Measurements from ENCODE around the gene S100A16. TPM values are rescaled to one million over a fixed set of nuclear protein-coding genes. Genes with fewer than 3 reads are reported as not detected.

The S100A16 gene
- total RNA-seq, 2 experiments from 2014 or later, result not detected

DNA sequence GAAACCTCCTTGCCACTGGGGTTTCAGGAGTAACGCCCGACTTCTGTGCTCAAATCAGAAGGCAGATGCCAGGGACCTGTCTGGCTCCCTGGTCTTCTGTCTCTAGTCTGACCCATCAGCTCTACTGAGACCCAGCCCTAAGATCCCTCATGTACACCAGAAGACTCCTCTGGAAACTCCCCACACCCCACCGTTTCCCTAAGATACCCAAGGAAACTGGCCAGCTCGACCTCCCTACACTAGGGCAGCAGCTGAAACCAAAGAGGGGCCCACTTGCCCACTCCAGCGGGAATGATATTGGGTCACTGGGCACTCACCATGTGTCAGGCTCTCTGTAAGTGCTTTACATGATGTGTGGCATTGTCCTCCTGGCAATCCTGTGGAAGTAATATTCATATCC is 469 bp upstream of the S100A16 start:
- no peaks in the 10 kb centered on the region for H3K9me2 ChIP-seq (ENCODE audit: insufficient read depth, low read length)
- no peak overlapping the region for H3K4me2 ChIP-seq (ENCODE audit: low read length)
- no peak overlapping the region for H3K27ac ChIP-seq (ENCODE audit: low read depth, low read length, poor library complexity, severe bottlenecking)
- no TSS peak for BruUV-seq (replicated peaks)
- ChIA-PET CTCF (ENCODE audit: unreplicated experiment) (no interaction called here), POLR2A (interaction anchor here (0.6 kb wide), 1 partner anchor 9 kb away, joined by 4 read pairs; no protein-coding TSS in a partner anchor)
- intact Hi-C loops (cut with micrococcal nuclease; ENCODE audit: unreplicated experiment), result no loop called here
- no peaks in the 10 kb centered on the region for H3K9me3 ChIP-seq (ENCODE audit: low read length)
- DNase-seq (ENCODE audit: low spot score), result no peak
- no peaks in the 10 kb centered on the region for H3K36me3 ChIP-seq (ENCODE audit: insufficient read depth, low read length)
- no peaks in the 10 kb centered on the region for H3K79me2 ChIP-seq (ENCODE audit: insufficient read depth, low read depth, low read length)
- H2AFZ ChIP-seq (ENCODE audit: low read length), result no peak overlapping the region
- no peak overlapping the region for H3K4me3 ChIP-seq (ENCODE audit: low read depth, low read length, poor library complexity, severe bottlenecking)
- H4K20me1 ChIP-seq (ENCODE audit: insufficient read depth, low read length), result no peaks in the 10 kb centered on the region
- peaks cover 5% of the 10 kb centered on the region for H3K4me1 ChIP-seq (ENCODE audit: insufficient read depth, low read length, poor library complexity, severe bottlenecking)
- no peak for TF ChIP-seq EZH2phosphoT487 (IDR thresholded peaks at IDR 0.05; ENCODE audit: borderline replicate concordance, low read depth, low read length)
- TF ChIP-seq, protein P1, sequence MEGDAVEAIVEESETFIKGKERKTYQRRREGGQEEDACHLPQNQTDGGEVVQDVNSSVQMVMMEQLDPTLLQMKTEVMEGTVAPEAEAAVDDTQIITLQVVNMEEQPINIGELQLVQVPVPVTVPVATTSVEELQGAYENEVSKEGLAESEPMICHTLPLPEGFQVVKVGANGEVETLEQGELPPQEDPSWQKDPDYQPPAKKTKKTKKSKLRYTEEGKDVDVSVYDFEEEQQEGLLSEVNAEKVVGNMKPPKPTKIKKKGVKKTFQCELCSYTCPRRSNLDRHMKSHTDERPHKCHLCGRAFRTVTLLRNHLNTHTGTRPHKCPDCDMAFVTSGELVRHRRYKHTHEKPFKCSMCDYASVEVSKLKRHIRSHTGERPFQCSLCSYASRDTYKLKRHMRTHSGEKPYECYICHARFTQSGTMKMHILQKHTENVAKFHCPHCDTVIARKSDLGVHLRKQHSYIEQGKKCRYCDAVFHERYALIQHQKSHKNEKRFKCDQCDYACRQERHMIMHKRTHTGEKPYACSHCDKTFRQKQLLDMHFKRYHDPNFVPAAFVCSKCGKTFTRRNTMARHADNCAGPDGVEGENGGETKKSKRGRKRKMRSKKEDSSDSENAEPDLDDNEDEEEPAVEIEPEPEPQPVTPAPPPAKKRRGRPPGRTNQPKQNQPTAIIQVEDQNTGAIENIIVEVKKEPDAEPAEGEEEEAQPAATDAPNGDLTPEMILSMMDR (conservative IDR thresholded peaks at IDR 0.05; ENCODE audit: low read length), result no peak

DNA sequence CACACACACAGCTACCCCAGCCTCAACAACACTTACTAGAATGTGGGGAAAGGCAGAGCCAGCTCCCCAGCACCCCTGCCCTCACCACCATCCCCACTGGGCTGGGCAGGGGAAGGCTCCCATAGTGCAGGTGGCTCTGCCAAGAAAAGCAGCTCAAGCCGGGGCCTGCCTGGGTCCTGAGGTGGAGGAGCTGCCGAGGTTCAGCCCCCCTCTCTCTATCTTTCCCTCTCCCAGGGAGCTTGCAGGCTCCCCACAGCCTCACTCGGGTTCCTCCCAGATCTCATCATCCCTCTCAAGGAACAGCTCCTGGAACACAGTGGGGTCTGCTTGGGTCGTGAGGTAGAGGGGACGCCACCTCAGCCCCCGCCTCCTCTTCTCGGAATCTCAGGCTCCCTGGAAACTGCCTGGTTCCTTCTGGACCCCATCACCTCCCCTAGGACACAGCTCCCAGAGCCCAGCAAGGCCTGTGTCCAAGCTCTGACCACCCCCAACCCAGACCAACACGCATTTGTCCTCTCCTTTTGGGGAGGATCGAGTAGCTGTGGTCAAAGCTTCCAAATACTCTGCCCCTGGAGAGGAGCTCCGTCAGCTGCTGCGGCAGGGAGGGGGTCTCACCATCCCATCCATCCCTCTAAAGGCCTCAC is 704 bp downstream of the S100A16 start:
- BruUV-seq (replicated peaks), result no TSS peak
- H3K36me3 ChIP-seq (ENCODE audit: insufficient read depth, low read length), result no peaks in the 10 kb centered on the region
- no peak for DNase-seq (ENCODE audit: low spot score)
- TF ChIP-seq, protein P1 (conservative IDR thresholded peaks at IDR 0.05; ENCODE audit: low read length), result no peak
- TF ChIP-seq EZH2phosphoT487 (IDR thresholded peaks at IDR 0.05; ENCODE audit: borderline replicate concordance, low read depth, low read length), result no peak
- H2AFZ ChIP-seq (ENCODE audit: low read length), result no peak overlapping the region
- no peak overlapping the region for H3K4me2 ChIP-seq (ENCODE audit: low read length)
- no peaks in the 10 kb centered on the region for H4K20me1 ChIP-seq (ENCODE audit: insufficient read depth, low read length)
- no peaks in the 10 kb centered on the region for H3K9me2 ChIP-seq (ENCODE audit: insufficient read depth, low read length)
- no peaks in the 10 kb centered on the region for H3K9me3 ChIP-seq (ENCODE audit: low read length)
- H3K4me3 ChIP-seq (ENCODE audit: low read depth, low read length, poor library complexity, severe bottlenecking), result no peak overlapping the region
- intact Hi-C loops (cut with micrococcal nuclease; ENCODE audit: unreplicated experiment), result no loop called here
- CTCF ChIA-PET (ENCODE audit: unreplicated experiment), result no interaction called here
- no peaks in the 10 kb centered on the region for H3K4me1 ChIP-seq (ENCODE audit: insufficient read depth, low read length, poor library complexity, severe bottlenecking)
- no peaks in the 10 kb centered on the region for H3K79me2 ChIP-seq (ENCODE audit: insufficient read depth, low read depth, low read length)
- no peak overlapping the region for H3K27ac ChIP-seq (ENCODE audit: low read depth, low read length, poor library complexity, severe bottlenecking)
- POLR2A ChIA-PET, result interaction anchor here (0.5 to 1.2 kb wide), 2 partner anchors 20 to 31 kb away, joined by 3 read pairs; no protein-coding TSS in a partner anchor

GRCh38 chr1:153611356-153611755 is 1.6 kb downstream of the S100A16 start:
- no peaks in the 10 kb centered on the region for H3K4me1 ChIP-seq (ENCODE audit: insufficient read depth, low read length, poor library complexity, severe bottlenecking)
- ChIA-PET CTCF (ENCODE audit: unreplicated experiment) (no interaction called here), POLR2A (no interaction called here)
- no peak overlapping the region for H3K4me2 ChIP-seq (ENCODE audit: low read length)
- DNase-seq (ENCODE audit: low spot score), result no peak
- H2AFZ ChIP-seq (ENCODE audit: low read length), result no peak overlapping the region
- TF ChIP-seq, protein P1 (conservative IDR thresholded peaks at IDR 0.05; ENCODE audit: low read length), result no peak
- no peak for TF ChIP-seq EZH2phosphoT487 (IDR thresholded peaks at IDR 0.05; ENCODE audit: borderline replicate concordance, low read depth, low read length)
- H3K4me3 ChIP-seq (ENCODE audit: low read depth, low read length, poor library complexity, severe bottlenecking), result no peak overlapping the region
- no peaks in the 10 kb centered on the region for H3K79me2 ChIP-seq (ENCODE audit: insufficient read depth, low read depth, low read length)
- intact Hi-C loops (cut with micrococcal nuclease; ENCODE audit: unreplicated experiment), result no loop called here
- H3K9me3 ChIP-seq (ENCODE audit: low read length), result no peaks in the 10 kb centered on the region
- H4K20me1 ChIP-seq (ENCODE audit: insufficient read depth, low read length), result no peaks in the 10 kb centered on the region
- H3K27ac ChIP-seq (ENCODE audit: low read depth, low read length, poor library complexity, severe bottlenecking), result no peak overlapping the region
- no peaks in the 10 kb centered on the region for H3K36me3 ChIP-seq (ENCODE audit: insufficient read depth, low read length)
- no peaks in the 10 kb centered on the region for H3K9me2 ChIP-seq (ENCODE audit: insufficient read depth, low read length)
- no TSS peak for BruUV-seq (replicated peaks)
